Dendritic cell treated with granulocyte-macrophage colony-stimulating factor and Interleukin-4, amounts not matched to agents 40 ng/mL and 50 ng/mL, for 4 days (primary cell): ENCODE results near the gene NPB.

Source experiments
- H3K27ac Mint-ChIP-seq: one replicate; pipeline ENCODE4 v1.8.0; 2022; ENCODE audit warnings: mild to moderate bottlenecking, mixed read lengths
- H3K27me3 Mint-ChIP-seq: one replicate; pipeline ENCODE4 v1.8.0; 2022; ENCODE audit warnings: mild to moderate bottlenecking, mixed read lengths
- H3K36me3 Mint-ChIP-seq: one replicate; pipeline ENCODE4 v1.8.0; 2022; ENCODE audit warnings: low read depth, mixed read lengths
- H3K4me1 Mint-ChIP-seq: one replicate; pipeline ENCODE4 v1.8.0; 2022; ENCODE audit warnings: low read depth, mixed read lengths
- H3K4me3 Mint-ChIP-seq: one replicate; pipeline ENCODE4 v1.8.0; 2022; ENCODE audit warnings: mild to moderate bottlenecking, moderate library complexity, mixed read lengths
- H3K9me3 Mint-ChIP-seq: one replicate; pipeline ENCODE4 v1.8.0; 2022; ENCODE audit warnings: mixed read lengths
- intact Hi-C: fragments of 100-400 bp; cut with micrococcal nuclease; formaldehyde crosslinking; loops from one replicate; pipeline ENCODE4 v1.15.0; 2022

NPB gene

DNA sequence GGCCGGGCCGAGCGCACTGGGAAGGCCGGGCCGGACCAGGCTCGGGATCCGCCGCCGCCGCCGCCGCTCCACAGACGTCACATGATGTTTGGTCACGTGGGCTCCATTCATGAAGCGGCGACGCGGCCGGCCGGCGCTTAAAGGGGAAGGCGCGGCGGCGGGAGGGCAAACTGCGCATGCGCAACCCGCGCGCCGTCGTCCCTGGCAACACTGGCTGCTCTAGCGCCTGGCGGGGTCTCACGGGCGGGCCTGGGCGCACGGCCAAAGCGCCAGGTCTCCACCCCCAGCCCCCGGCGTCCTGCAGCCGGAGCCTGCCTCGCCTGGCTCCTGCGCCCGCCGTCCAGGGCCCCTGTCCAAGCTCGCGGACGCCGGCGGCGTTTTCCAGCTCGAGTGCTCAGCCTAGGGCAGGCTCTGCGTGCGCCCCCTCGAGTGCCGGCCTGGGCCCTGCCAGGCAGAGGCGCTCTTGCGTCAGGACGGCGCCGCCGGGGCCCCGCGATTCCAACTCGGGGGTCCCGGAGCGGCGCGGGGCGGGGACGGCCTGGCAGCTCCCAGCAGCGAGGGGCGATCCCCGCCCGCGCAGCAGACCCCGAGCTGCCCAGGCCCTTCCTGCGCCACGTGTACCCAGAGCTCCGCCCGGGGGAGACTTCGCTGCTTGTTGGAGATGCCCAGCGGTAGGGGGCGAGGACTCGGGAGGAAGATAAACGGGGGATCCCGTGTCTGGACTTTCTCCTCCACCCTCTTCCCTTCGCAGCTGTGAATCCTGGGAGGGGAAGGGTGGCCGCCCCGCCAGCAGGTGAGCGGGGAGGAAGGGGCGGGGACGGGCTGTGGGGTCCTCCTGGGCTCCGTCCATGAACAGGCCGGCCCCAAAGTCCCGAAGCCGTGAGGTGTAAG is 25.9 kb downstream of the NPB start, which contains the start of gene MAFG:
Gene MAFG, minus strand, starts transcription at position 83 of the 891 bp plus-strand sequence. CDS start 4,550 bp downstream, outside the sequence.
- peaks cover 46% of the 10 kb centered on the region for H3K27me3 Mint-ChIP-seq
- intact Hi-C loops, result loop anchor here (5.0 to 10.0 kb wide), 2 partner anchors 36 to 63 kb away; partner anchors contain the start of genes ALYREF, ANAPC11 and P4HB
- H3K4me1 Mint-ChIP-seq, result peaks cover 54% of the 10 kb centered on the region
- peaks cover 19% of the 10 kb centered on the region for H3K36me3 Mint-ChIP-seq
- H3K9me3 Mint-ChIP-seq, result no peaks in the 10 kb centered on the region
- peak within 1 kb of the TSS; percentile 93 for H3K4me3 Mint-ChIP-seq
- H3K27ac Mint-ChIP-seq, result peak within 1 kb of the TSS; percentile 90

DNA sequence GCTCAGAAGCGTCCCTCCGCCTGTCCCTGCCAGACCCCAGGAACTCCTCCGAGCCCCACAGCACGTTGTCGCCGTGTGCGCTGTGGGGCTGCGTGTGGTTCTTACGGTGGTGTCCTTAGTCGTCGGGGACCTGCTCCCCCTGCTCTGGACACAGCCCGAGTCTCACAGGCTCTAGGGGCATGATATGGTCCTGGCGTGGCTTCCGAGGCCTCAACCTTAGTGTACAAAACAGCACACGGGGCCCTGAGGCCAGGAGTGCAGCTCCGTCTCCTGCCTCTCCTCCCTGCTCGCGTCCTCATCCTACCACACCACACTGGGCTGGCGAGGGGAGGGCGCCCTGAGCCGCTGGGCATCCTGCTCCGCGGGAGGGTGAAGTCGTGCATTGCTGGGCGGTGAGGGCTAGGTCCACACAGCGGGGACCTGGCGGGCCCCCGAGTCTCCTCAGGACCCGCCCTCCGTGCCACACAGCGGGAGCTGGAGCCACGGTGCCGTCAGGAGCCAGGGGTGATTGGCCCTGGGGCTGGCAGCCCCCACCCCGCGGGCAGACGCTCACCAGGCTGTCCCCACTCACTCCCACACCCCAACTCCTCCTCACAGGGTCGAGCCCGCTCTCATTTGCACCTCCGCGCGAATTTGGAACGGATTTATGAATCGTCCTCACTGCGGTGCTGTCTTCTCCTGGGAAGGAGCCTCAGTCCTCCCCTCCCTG is 26.7 kb downstream of the NPB start:
- intact Hi-C loops, result loop anchor here (5.0 to 10.0 kb wide), 2 partner anchors 36 to 64 kb away; partner anchors contain the start of genes ALYREF, ANAPC11 and P4HB
- Mint-ChIP-seq H3K27ac (no peak overlapping the region), H3K36me3 (peaks cover 13% of the 10 kb centered on the region), H3K4me3 (peak overlapping the region; percentile 23), H3K9me3 (no peaks in the 10 kb centered on the region), H3K27me3 (peaks cover 52% of the 10 kb centered on the region), H3K4me1 (peaks cover 46% of the 10 kb centered on the region)

DNA sequence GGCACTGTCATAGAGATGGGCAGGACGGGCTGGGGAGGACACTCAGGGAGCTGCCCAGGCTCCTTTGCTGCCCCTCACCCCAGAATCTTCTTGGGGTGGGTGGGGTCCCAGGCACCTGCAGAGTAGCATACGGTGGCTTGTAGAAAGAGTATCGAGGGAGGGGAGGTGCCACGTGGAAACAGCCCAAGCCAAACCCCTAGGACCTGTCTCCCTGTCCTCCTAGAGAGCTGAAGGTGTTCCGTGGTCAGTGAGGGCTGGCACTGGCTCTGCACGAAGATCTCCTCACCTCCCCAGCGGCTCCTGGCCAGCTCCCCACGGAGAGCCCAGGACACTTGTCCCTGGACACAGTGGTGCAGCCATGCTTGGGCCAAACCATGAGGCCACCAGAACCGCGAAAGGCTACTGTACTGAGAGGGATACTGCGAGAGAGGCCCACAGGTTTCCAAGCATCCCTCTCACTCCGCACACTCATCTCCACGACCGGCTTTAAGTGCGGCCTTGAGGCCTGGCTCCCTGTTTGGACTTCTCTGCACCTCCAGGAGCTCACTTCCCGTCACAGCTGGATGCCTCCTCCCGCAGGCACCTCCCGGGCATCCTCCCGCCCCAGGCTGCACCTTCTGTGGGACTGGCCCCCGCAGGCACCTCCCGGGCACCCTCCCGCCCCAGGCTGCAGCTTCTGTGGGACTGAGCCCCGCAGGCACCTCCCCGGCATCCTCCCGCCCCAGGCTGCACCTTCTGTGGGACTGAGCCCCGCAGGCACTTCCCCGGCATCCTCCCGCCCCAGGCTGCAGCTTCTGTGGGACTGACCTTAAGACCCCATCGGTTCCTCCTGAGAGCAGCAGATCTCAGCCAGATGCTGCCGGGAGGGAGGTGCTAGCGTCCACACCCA is 27.5 kb downstream of the NPB start:
- intact Hi-C loops, result loop anchor here (5.0 to 10.0 kb wide), 2 partner anchors 37 to 65 kb away; partner anchors contain the start of genes ALYREF, ANAPC11 and P4HB
- Mint-ChIP-seq H3K4me1 (peaks cover 38% of the 10 kb centered on the region), H3K27ac (no peak overlapping the region), H3K27me3 (peaks cover 57% of the 10 kb centered on the region), H3K4me3 (no peak overlapping the region), H3K36me3 (peaks cover 13% of the 10 kb centered on the region), H3K9me3 (no peaks in the 10 kb centered on the region)

DNA sequence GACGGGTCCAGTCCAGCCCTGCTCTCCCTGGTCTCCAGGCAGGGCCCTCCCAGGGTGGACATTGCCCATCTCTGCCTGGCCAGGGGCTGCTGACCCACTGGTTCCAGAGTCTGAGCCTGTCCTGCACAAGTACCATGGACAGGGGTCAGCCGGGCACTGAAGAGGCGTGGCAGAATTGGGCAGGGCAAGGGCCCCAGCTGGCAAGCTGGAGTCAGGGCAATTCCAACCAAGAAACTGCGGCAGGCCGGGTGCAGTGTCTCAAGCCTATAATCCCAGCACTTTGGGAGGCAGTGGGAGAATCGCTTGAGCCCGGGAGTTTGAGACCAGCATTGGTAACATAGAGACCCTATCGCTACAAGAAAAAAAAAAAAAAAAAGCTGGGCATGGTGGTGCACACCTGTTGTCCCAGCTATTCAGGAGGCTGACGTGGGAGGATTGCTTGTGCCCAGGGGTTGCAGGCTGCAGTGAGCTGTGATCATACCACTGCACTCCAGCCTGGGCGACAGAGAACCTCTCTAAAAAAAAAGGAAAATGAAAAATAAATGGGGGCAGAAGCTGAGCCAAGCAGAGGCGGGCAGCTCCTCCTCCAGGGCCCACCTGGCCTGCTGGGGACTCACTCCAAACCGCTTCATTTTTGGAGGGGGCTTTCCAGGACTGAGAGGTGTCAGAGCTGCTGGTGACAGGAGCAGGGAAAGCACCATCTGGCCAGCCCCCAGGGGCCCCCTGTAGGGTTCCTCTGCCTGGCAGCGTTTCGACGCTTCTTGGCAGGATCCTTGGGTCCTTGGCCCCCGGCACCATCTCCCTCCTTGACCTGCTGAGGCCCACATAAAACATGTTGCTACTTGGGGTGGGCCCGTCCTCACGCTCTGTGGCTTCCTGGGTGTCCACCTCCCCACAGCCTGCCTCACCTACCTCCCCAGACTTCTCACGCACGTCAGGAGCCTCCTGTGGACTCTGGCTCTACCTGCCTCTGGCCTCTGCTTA is 28.4 kb downstream of the NPB start:
- Mint-ChIP-seq H3K4me1 (peaks cover 28% of the 10 kb centered on the region), H3K9me3 (no peaks in the 10 kb centered on the region), H3K36me3 (peaks cover 13% of the 10 kb centered on the region), H3K4me3 (no peak overlapping the region), H3K27ac (no peak overlapping the region), H3K27me3 (peaks cover 65% of the 10 kb centered on the region)
- intact Hi-C loops, result no loop called here

DNA sequence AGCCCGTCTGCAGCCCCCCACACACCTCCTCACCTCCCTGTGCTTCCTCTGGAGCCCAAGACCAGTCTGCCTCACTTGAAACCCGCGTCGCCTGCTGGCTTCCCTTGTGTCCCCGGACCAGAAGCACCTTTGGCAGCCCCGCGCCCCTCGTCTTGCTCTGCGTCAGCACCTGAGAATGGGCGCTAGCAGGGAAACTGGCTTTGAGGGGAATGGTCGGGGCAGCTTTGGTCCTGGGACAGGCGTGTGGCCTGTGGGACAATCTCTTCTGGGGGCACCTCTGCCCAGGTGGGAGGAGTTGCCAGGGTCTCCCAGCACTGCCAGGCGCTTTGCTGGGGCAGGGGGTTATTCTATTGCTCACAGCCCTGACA is 29.1 kb downstream of the NPB start:
- H3K36me3 Mint-ChIP-seq, result peaks cover 7% of the 10 kb centered on the region
- no peak overlapping the region for H3K27ac Mint-ChIP-seq
- peaks cover 72% of the 10 kb centered on the region for H3K27me3 Mint-ChIP-seq
- peaks cover 21% of the 10 kb centered on the region for H3K4me1 Mint-ChIP-seq
- intact Hi-C loops, result no loop called here
- no peak overlapping the region for H3K4me3 Mint-ChIP-seq
- H3K9me3 Mint-ChIP-seq, result no peaks in the 10 kb centered on the region

DNA sequence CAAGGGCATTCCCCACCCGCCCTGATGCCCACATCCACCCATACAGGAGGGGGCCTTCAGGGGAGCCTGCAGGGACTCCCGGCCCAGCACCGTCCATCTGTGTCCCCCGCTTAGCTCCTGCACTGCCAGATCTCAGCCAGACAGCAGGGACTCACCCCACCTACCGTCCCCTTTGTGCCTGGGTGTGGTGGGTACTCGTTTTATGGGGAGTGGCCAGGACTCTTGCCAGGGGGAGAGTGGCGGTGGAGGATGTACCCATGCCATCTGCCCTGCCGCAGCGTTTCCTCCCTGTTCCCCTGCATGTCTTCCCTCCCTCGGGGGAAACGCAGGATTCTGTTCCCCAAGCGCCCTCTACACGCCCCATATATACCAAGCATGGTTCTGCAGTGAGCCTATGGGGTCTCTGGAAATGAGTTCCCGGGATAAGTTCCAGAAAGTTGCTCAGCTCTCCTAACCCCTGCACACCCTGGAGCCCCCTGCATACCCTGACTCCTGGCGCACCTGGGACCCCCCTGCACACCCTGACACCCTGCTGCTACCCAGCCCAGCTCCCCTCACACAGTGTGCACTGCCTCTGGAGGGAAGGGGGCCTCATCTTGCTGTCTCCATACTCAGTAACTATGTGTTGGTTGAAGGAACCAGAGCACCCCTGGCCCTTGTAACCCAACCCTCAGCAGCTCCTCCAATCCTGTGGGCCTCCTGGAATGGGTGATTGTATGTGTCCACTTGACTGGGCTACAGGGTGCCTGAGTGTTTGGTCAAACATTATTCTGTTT is 29.7 kb downstream of the NPB start:
- H3K9me3 Mint-ChIP-seq, result no peaks in the 10 kb centered on the region
- peaks cover 77% of the 10 kb centered on the region for H3K27me3 Mint-ChIP-seq
- H3K27ac Mint-ChIP-seq, result no peak overlapping the region
- H3K36me3 Mint-ChIP-seq, result peaks cover under 1% of the 10 kb centered on the region
- intact Hi-C loops, result no loop called here
- H3K4me1 Mint-ChIP-seq, result peaks cover 20% of the 10 kb centered on the region
- no peak overlapping the region for H3K4me3 Mint-ChIP-seq

DNA sequence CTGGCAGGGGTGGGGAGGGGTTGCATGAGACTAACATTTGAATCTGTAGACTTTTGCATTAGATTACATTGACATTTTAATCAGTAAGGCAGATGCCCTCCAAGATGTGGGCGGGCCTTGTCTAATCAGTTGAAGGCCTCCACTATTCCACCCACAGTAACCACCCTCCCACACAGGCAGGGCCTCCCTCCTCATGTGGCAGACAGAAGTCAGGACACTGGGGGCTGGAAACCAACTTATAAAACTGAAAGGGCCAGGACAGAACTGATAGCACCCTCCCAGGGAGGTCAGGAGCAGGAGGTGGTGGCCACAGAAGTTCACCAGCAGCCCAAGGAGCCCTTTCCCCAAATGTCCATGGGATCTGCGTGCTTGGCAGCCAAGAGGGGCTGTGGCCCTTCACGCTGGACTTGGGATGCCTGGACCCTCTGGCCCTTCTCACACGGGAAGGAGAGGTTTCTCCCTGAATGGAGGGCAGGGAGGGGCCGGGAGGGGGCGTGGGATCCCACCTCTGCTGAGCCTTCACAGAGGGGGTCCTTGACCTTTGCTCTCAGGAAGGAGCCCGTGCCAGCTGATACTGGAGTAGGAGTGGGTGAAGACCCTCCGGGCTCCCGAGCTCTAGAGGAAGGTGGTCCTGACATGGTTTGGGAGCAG is 30.4 kb downstream of the NPB start:
- no peaks in the 10 kb centered on the region for H3K9me3 Mint-ChIP-seq
- no peak overlapping the region for H3K27ac Mint-ChIP-seq
- H3K36me3 Mint-ChIP-seq, result no peaks in the 10 kb centered on the region
- peaks cover 80% of the 10 kb centered on the region for H3K27me3 Mint-ChIP-seq
- no peak overlapping the region for H3K4me3 Mint-ChIP-seq
- peaks cover 23% of the 10 kb centered on the region for H3K4me1 Mint-ChIP-seq
- intact Hi-C loops, result no loop called here

DNA sequence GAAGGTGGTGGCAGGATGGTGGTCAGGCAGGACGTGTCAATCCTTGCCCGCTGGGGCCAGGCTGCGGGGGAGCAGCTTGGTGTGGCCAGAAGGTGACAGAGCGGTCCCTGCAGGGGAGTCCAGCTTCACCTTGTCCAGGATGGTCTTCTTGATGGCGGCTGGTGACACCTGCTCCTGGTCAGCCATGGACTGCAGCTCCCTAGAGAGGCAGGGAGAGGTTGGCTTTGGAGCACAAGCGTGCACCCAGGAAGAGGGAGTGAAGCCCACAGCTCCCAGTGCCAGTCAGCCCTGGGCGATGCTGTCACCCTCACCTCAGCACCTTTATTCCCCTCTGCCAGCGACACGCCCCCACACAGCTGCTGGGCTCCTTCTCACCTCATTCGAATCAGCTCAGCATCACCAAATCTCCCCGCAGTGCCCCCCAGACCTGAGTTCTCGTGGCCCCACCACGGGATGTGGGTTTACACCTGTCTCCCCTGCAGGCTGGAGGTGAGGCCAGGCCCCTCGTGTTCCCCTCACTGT is 31.2 kb downstream of the NPB start:
- Mint-ChIP-seq H3K36me3 (no peaks in the 10 kb centered on the region), H3K27me3 (peaks cover 85% of the 10 kb centered on the region), H3K4me3 (no peak overlapping the region), H3K9me3 (no peaks in the 10 kb centered on the region), H3K4me1 (peaks cover 28% of the 10 kb centered on the region), H3K27ac (no peak overlapping the region)
- intact Hi-C loops, result no loop called here

DNA sequence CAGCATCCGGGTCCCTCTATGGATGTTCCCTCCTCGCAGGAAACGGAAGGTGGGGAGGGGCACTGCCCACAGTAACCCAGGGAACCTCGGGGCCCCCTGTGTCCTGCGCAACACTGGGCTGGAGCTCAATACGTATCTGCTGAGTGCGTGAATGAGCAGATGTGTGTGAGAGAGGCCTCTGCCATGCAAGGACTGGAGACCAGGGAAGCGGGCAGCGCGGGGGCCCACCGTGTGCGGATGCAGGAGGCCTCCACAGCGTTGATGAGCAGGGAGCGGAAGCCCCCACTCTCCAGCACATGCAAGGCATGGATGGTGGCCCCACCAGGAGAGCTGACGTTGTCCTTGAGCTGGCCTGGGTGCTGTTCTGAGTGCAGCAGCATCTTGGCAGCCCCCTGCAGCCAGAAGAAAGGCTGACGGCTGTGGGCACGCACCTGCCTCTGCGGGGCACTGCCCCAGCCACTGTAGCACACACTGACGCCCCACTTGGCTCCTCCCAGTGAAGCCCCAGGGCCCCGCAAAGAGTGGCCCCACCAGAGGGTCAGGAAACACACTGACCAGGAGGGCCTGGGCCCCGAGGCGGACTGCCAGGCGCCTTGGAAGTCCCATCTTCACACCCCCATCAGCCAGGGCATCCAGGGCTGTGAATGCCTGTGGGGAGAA is 32.2 kb downstream of the NPB start:
- Mint-ChIP-seq H3K27ac (no peak overlapping the region), H3K9me3 (no peaks in the 10 kb centered on the region), H3K4me3 (no peak overlapping the region), H3K27me3 (peaks cover 85% of the 10 kb centered on the region), H3K36me3 (no peaks in the 10 kb centered on the region), H3K4me1 (peaks cover 20% of the 10 kb centered on the region)
- intact Hi-C loops, result no loop called here

DNA sequence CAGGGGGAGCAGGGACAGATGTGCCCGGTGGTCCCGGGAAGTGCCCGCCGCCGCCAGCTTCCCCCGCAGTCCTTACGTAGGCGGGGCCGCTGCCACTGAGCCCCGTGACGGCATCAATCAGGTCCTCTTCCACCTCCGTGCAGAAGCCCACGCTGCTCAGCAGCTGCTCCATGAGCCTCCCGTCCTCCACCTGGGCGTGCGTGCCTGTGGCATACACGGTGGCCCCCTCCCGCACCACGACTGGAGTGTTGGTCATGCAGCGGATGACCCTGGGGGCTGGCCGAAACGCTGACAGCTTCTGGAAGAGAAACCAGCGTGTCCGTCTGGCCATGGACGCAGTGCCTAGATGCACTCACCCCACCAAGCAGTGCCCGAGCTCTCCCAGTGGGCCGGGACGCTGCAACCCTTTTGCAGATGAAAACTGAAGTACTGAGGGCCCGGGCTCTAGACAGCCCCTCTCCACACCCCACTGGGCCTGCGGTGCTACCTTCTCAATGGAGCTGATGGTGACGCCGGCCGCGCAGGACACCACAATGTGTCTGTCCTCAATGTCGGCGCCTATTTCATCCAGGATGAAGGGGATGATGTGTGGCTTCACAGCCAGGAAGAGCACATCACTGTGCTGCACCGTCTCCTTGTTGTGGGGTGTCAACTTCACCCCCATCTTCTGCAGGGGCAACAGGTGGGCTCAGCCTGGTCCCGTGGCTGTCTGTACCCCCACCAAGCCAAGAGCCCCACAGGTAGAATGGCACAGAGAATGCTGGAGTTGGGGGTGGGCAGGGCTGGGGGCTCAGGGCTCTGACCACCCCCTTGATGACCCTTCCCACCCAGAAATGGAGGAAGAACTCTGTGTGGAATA is 33.0 kb downstream of the NPB start:
- H3K9me3 Mint-ChIP-seq, result no peaks in the 10 kb centered on the region
- no peak overlapping the region for H3K4me3 Mint-ChIP-seq
- H3K36me3 Mint-ChIP-seq, result no peaks in the 10 kb centered on the region
- no peak overlapping the region for H3K27ac Mint-ChIP-seq
- peaks cover 84% of the 10 kb centered on the region for H3K27me3 Mint-ChIP-seq
- peaks cover 20% of the 10 kb centered on the region for H3K4me1 Mint-ChIP-seq
- intact Hi-C loops, result no loop called here
